Right cardiac atrium (tissue), 5 donors: ENCODE measurements around the gene TGM1. TPM values are rescaled to one million over a fixed set of nuclear protein-coding genes. Genes with fewer than 3 reads are reported as not detected.

ENCODE experiments used
- ATAC-seq, 2 donors: fragments of 200-7000 bp; cut with Tn5 transposase; one replicate each; pipeline versions ENCODE4 v1.8.0 to v1.9.1; 2020; ENCODE audit warnings: moderate library complexity in 2 of 2, mild to moderate bottlenecking in 1 of 2
- DNase-seq, 3 donors: peaks; one replicate each; pipeline ENCODE4 v3.0.0-alpha.2; 2020
- H3K27ac ChIP-seq: one replicate; pipeline ENCODE4 v1.5.1; 2013; ENCODE audit warnings: mild to moderate bottlenecking, low read length, control low read depth, moderate library complexity
- H3K27me3 ChIP-seq: one replicate; pipeline ENCODE4 v1.6.1; 2013; ENCODE audit not compliant: control insufficient read depth, insufficient read depth
- H3K4me1 ChIP-seq: one replicate; pipeline ENCODE4 v1.6.1; 2013; ENCODE audit warnings: low read length; ENCODE audit not compliant: control insufficient read depth, insufficient read depth
- H3K4me3 ChIP-seq: one replicate; pipeline ENCODE4 v1.5.1; 2013; ENCODE audit warnings: low read length, control low read depth
- H3K9me3 ChIP-seq: one replicate; pipeline ENCODE4 v1.6.1; 2013; ENCODE audit warnings: low read length; ENCODE audit not compliant: control insufficient read depth
- WGBS: extraction: QIAGEN DNeasy Blood & Tissue Kit; methylation state at CpG from one replicate; pipeline ENCODE4 v1.1.7; 2013; 5-methylcytosine and 5-hydroxymethylcytosine counted together
- intact Hi-C, 4 donors: fragments of 100-400 bp; cut with DNase I; formaldehyde crosslinking; loops; one replicate each; pipeline versions ENCODE4 v1.11.0 to v1.14.0; 2022 to 2023
- long read RNA-seq, 4 donors: library from polyadenylated mRNA; unstranded; transcript quantifications; one replicate each; pipeline ENCODE4 v2.0.0, GENCODE V29; 2020 to 2021
- polyA plus RNA-seq: library from polyadenylated mRNA; stranded (reverse); fragments of 200-250 nt; gene quantifications from one replicate; pipeline ENCODE4 v1.2.3, GENCODE V29; 2013
- total RNA-seq, 4 donors: library from RNA; stranded (reverse); fragmentation: NEBNext Ultra II Directional; extraction: Animal tissue kit (Norgen Biotek cat#: 25700); gene quantifications; one replicate each; pipeline ENCODE4 v1.2.1, GENCODE V29; 2021
- donor health status: healthy with polysubstance abuse.
- donor health status: DM: no; HTN: yes; CAD: no.
- donor health status: DM: no; HTN: no; CAD: no.
- donor health status: DM: no; HTN: yes; CAD: no; lungs with severe emphysema.
- donor health status: DM: yes; HTN: yes; CAD: no.

The TGM1 gene
- total RNA-seq (1 to 10 TPM in 1 of 4 donors, under 1 TPM in 3; 0.36 to 2.0 (median 0.58) TPM), polyA plus RNA-seq (0.16 TPM)
- long read RNA-seq, donor 1, partial matches to known transcripts: 0 of 2 reads
- long read RNA-seq, donor 1, other reads (novel, unspliced or antisense): 0 of 2 reads
- long read RNA-seq, donor 2, partial matches to known transcripts: 0 of 1 reads
- long read RNA-seq, donor 2, other reads (novel, unspliced or antisense): 0 of 1 reads
- long read RNA-seq, donor 3, partial matches to known transcripts: 0 of 2 reads
- long read RNA-seq, donor 3, other reads (novel, unspliced or antisense): 0 of 2 reads
- long read RNA-seq, donor 4, partial matches to known transcripts: 2 of 2 reads
- long read RNA-seq, donor 4, other reads (novel, unspliced or antisense): 0 of 2 reads

GRCh38 chr14:24262821-24263733 lies at the start of gene TGM1:
Gene TGM1, minus strand, starts transcription at chr14:24263177. Its CDS starts 825 bp downstream, at chr14:24262352.
- peak in 1 of 2 donors; percentile 5 for ATAC-seq
- intact Hi-C loops: no loop called here
- 85% methylated on average over 14 of the region's 14 CpGs for WGBS
- Histone ChIP-seq H3K27ac (no peak within 1 kb of the TSS), H3K27me3 (no peaks in the 10 kb centered on the region), H3K9me3 (no peaks in the 10 kb centered on the region), H3K4me1 (no peaks in the 10 kb centered on the region), H3K4me3 (no peak within 1 kb of the TSS)
- DNase-seq: peak in 1 of 3 donors; percentile 38

DNA sequence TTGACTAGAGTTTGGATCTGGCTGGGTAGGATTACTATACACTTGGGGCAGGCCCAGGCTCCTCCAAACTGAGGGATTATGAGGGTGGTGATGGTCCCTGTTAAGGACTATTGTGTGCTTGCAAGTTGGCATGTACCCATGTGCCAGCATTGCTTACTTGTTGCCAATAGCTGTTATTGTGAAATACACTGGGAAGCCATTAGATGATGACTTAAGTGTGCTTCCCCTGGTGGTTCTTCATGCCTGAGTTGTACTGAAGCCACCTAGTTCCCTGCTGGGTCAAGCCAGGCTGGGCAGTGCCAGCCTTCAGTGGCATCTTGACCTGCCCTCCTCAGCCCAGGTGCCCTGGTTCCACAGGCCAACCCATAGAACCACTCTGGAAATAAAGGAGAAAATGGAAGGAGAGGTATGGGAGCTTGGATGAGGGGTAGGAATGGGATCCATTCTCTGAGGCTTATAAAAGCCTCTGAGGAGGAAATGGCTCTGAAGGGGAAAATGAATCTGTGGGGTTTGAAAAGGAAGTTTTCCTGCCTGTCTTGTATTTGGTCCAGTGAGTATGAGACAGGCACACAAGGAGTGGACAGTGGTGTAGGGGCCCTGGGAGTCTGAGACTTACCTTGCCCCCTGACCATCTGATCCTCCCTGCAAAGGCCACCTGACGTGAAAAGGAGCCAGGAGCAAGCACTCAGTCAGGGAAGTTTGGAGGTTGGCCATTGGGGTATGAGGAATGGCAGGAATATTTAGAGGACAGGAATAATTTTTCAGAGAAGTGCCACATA lies 49.0 kb upstream of the TGM1 start:
- no peaks in the 10 kb centered on the region for H3K9me3 ChIP-seq
- intact Hi-C loops: no loop called here
- peaks cover 7% of the 10 kb centered on the region for H3K4me1 ChIP-seq
- no peaks in the 10 kb centered on the region for H3K27me3 ChIP-seq
- WGBS: 81% methylated on average over 1 of the region's 1 CpG
- peak in 1 of 3 donors; percentile 21 for DNase-seq
- peak overlapping the region; percentile 10 for H3K27ac ChIP-seq
- ATAC-seq: no peak
- peak overlapping the region; percentile 45 for H3K4me3 ChIP-seq

DNA sequence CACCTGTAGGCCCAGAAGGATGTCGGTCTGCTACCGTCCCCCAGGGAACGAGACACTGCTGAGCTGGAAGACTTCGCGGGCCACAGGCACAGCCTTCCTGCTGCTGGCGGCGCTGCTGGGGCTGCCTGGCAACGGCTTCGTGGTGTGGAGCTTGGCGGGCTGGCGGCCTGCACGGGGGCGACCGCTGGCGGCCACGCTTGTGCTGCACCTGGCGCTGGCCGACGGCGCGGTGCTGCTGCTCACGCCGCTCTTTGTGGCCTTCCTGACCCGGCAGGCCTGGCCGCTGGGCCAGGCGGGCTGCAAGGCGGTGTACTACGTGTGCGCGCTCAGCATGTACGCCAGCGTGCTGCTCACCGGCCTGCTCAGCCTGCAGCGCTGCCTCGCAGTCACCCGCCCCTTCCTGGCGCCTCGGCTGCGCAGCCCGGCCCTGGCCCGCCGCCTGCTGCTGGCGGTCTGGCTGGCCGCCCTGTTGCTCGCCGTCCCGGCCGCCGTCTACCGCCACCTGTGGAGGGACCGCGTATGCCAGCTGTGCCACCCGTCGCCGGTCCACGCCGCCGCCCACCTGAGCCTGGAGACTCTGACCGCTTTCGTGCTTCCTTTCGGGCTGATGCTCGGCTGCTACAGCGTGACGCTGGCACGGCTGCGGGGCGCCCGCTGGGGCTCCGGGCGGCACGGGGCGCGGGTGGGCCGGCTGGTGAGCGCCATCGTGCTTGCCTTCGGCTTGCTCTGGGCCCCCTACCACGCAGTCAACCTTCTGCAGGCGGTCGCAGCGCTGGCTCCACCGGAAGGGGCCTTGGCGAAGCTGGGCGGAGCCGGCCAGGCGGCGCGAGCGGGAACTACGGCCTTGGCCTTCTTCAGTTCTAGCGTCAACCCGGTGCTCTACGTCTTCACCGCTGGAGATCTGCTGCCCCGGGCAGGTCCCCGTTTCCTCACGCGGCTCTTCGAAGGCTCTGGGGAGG lies 47.9 kb upstream of the TGM1 start, which contains the start of gene LTB4R:
Gene LTB4R, plus strand, starts transcription at position 857 of the 959 bp plus-strand sequence. CDS start 4,150 bp downstream, outside the sequence.
- DNase-seq (peak; percentile 81 to 92 (median 92)), ATAC-seq (peak; percentile 85 to 87)
- intact Hi-C loops: no loop called here
- 7% methylated on average over 99 of the region's 99 CpGs for WGBS
- peaks cover 6% of the 10 kb centered on the region for H3K4me1 ChIP-seq
- peak within 1 kb of the TSS; percentile 45 for H3K4me3 ChIP-seq
- peak within 1 kb of the TSS; percentile 10 for H3K27ac ChIP-seq
- H3K27me3 ChIP-seq: no peaks in the 10 kb centered on the region
- H3K9me3 ChIP-seq: no peaks in the 10 kb centered on the region

DNA sequence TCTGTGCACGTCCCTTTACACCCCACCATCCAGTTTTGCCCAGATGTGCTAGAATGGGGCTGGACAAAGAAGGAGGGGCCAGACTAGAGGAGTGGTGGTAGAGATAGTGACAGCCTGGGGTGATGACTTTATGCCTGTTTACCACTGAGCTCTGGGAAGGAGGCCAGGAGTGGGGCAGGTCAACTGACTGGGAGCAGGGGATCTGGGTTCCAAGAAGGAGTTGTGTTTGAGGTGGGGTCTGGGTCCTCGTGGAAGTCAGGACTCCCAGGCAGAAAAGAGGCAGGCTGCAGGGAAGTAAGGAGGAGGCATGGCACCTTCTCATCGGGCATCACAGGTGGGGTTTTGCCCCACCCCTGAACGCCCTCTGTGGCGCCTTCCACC lies 47.3 kb upstream of the TGM1 start:
- H3K27me3 ChIP-seq: no peaks in the 10 kb centered on the region
- 18% methylated on average over 5 of the region's 5 CpGs for WGBS
- peak overlapping the region; percentile 45 for H3K4me3 ChIP-seq
- intact Hi-C loops: no loop called here
- no peaks in the 10 kb centered on the region for H3K9me3 ChIP-seq
- ATAC-seq (no peak), DNase-seq (peak in 1 of 3 donors; percentile 58)
- H3K4me1 ChIP-seq: peaks cover 6% of the 10 kb centered on the region
- H3K27ac ChIP-seq: peak overlapping the region; percentile 10

GRCh38 chr14:24309538-24310264 lies 46.7 kb upstream of the TGM1 start, which contains the start of gene LTB4R2:
Gene LTB4R2, plus strand, starts transcription at chr14:24310140. Its CDS starts 525 bp downstream, at chr14:24310665.
- DNase-seq (peak in 1 of 3 donors; percentile 48), ATAC-seq (no peak)
- WGBS: 63% methylated on average over 5 of the region's 5 CpGs
- peak within 1 kb of the TSS; percentile 45 for H3K4me3 ChIP-seq
- intact Hi-C loops: no loop called here
- H3K9me3 ChIP-seq: no peaks in the 10 kb centered on the region
- H3K4me1 ChIP-seq: peaks cover 6% of the 10 kb centered on the region
- H3K27ac ChIP-seq: peak within 1 kb of the TSS; percentile 10
- no peaks in the 10 kb centered on the region for H3K27me3 ChIP-seq

DNA sequence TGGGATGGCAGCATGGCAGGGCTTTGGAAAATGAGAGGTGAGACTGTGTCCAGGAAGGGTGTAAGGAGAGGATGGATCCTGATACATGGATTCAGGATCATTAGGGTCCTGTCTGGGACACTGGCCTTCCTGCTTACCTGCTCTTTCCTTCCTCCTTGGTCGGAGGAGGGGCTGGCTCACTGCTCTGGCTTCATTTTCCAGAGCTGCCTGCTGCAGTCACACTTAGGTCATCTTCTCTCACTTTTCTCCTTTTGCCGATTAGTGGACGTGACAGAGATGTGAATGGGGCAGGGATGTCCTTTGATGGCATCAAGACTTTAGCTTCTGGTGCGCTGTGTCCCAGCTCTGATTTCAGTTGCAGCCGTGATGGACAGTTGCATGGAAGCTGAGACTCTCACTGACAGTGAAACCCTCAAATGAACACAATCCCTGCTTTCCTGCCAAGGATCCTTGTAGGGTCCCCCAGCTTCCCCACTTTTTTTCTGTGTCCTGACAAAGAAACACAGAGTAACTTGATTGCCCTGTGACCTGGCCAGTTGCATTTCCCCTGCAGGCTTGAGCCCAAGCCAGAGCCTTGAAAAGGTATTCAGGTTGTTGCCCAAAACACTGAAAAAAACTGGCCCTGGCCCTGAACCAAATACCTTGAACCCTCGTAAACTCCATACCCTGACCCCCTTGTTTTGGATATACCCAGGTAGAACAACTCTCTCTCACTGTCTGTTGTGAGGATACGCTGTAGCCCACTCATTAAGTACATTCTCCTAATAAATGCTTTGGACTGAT lies 45.6 kb upstream of the TGM1 start:
- Histone ChIP-seq H3K4me3 (no peak overlapping the region), H3K27me3 (no peaks in the 10 kb centered on the region), H3K27ac (no peak overlapping the region), H3K4me1 (peaks cover 6% of the 10 kb centered on the region), H3K9me3 (no peaks in the 10 kb centered on the region)
- no peak for ATAC-seq
- 75% methylated on average over 7 of the region's 7 CpGs for WGBS
- peak in 1 of 3 donors; percentile 9 for DNase-seq
- intact Hi-C loops: no loop called here

DNA sequence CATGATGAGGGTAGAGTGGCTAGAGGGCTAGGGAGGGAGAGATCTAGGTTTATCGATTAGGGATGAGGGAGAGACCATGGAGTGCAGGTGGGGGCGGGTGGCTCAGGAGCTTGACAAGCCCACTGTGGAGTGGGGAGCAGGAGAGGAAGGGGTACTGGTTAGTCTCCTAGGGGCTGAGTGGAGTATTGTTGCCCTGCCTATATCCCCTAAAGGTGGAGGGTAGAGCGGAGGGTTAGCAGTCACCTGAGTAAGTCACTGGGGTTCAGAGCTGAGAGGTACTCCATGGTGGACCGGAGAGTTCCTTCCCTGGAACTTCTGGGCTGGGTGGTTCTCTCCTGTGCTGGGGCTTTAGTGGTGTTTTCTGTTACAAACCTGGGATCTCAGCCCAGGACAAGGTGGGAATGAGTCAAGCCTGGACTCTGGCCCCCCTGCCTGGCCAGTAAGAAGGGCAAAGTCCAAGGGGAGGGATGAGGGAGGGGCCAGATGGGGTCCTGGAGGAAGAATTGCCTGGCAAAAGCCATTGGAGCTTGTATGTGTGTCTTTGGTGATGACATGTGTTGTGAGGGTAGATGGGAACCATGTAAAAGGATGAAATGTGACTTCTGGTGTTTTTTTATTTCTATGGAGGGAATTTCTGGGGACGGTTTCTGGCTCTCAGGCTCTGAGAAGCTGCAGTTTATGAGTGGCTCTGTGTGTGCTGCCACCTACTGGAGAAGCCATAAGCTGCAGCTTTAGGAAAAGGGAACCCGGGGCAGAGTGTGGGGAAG lies 44.8 kb upstream of the TGM1 start, which contains the start of gene CIDEB:
Gene CIDEB, minus strand, starts transcription at position 403 of the 767 bp plus-strand sequence. Its CDS starts 119 bp downstream, at position 284.
- Histone ChIP-seq H3K9me3 (no peaks in the 10 kb centered on the region), H3K4me3 (no peak within 1 kb of the TSS), H3K27me3 (no peaks in the 10 kb centered on the region), H3K4me1 (peaks cover 6% of the 10 kb centered on the region), H3K27ac (no peak within 1 kb of the TSS)
- no peak for ATAC-seq
- intact Hi-C loops: no loop called here
- DNase-seq: peak in 2 of 3 donors; percentile 64 to 77
- 60% methylated on average over 6 of the region's 6 CpGs for WGBS

- no peak overlapping the region for H3K27ac ChIP-seq
- no peaks in the 10 kb centered on the region for H3K9me3 ChIP-seq
- peaks cover 6% of the 10 kb centered on the region for H3K4me1 ChIP-seq
- intact Hi-C loops: no loop called here
- no peak overlapping the region for H3K4me3 ChIP-seq
- ATAC-seq: no peak
- WGBS: 81% methylated on average over 11 of the region's 11 CpGs
- H3K27me3 ChIP-seq: no peaks in the 10 kb centered on the region
- DNase-seq: peak in 1 of 3 donors; percentile 44
Measured at GRCh38 chr14:24307156-24307574, 44.2 kb upstream of the TGM1 start.
